Large intestine (tissue), 3 donors: ENCODE data around the gene ZBTB7B. TPM values are rescaled to one million over a fixed set of nuclear protein-coding genes. Genes with fewer than 3 reads are reported as not detected.

Experiments
- DNase-seq, 2 donors: peaks; one replicate each; pipeline versions ENCODE4 v3.0.0 to v3.0.0-alpha.2; 2013
- H3K27ac ChIP-seq: one replicate; pipeline ENCODE4 v1.5.1; 2013; ENCODE audit warnings: low read length
- H3K27me3 ChIP-seq: 2 replicates; pipeline ENCODE4 v1.6.1; 2013; ENCODE audit warnings: low read length; ENCODE audit not compliant: control insufficient read depth, insufficient read depth
- H3K36me3 ChIP-seq: 2 replicates; pipeline ENCODE4 v1.6.1; 2013; ENCODE audit warnings: low read length; ENCODE audit not compliant: control insufficient read depth, insufficient read depth
- H3K4me1 ChIP-seq: one replicate; pipeline ENCODE4 v1.6.1; 2013; ENCODE audit warnings: low read length; ENCODE audit not compliant: control insufficient read depth, insufficient read depth
- H3K4me3 ChIP-seq: one replicate; pipeline ENCODE4 v1.5.1; 2013; ENCODE audit warnings: low read length
- H3K9me3 ChIP-seq: one replicate; pipeline ENCODE4 v1.6.1; 2013; ENCODE audit warnings: mild to moderate bottlenecking, low read depth, low read length, moderate library complexity; ENCODE audit not compliant: control insufficient read depth
- WGBS: methylation state at CpG from one replicate; pipeline ENCODE4 v1.1.5; 2013; ENCODE audit warnings: low lambda C conversion rate; ENCODE audit not compliant: insufficient coverage; 5-methylcytosine and 5-hydroxymethylcytosine counted together
- polyA plus RNA-seq: library from polyadenylated mRNA; unstranded; fragments of 120-200 nt; gene quantifications from one replicate; pipeline ENCODE4 v1.2.1, GENCODE V29; 2013

Gene ZBTB7B
- polyA plus RNA-seq, 1 donor: 45.1 TPM

DNA sequence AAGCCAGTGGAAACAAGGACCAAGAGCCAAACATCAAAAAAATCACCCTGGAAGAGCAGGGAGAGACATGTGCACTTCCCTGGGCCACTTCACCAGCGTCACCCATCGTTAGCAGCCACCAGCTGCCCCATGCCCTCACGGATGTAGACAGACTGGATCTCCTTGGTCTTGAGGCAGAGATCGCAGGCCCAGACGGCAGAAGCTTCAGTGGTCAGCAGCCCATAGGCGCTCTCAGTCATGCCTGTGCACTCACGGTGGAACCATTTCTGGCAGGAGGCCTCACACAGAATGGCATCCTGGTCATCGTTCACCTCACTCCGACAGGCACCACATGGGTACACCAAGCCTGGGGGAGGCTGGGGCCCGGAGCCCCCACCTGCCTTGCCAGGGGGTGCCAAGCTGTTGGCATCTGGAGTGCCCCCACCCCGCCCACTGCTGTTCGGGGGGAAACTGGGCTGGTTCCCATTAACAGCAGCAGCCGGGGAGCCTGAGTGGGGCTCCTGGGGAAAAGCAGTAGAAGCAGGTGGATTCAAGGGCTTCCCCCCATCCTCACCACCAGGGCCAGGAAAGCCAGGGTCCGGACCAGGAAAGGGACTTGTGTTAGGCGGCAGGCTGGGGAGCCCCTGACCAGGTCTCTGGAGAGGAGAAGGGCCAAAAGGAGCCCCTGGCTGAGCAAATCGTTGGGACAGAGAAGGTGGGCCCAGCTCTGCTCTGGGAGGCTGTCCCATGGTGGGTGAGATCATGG lies 43.7 kb upstream of the ZBTB7B start:
- no peak overlapping the region for H3K4me3 ChIP-seq
- H3K36me3 ChIP-seq: peaks cover 29% of the 10 kb centered on the region
- WGBS: no CpG with 5 or more reads among the region's 16 CpGs
- H3K4me1 ChIP-seq: peaks cover 46% of the 10 kb centered on the region
- peaks cover 2% of the 10 kb centered on the region for H3K9me3 ChIP-seq
- H3K27ac ChIP-seq: no peak overlapping the region
- no peaks in the 10 kb centered on the region for H3K27me3 ChIP-seq
- DNase-seq: no peak

DNA sequence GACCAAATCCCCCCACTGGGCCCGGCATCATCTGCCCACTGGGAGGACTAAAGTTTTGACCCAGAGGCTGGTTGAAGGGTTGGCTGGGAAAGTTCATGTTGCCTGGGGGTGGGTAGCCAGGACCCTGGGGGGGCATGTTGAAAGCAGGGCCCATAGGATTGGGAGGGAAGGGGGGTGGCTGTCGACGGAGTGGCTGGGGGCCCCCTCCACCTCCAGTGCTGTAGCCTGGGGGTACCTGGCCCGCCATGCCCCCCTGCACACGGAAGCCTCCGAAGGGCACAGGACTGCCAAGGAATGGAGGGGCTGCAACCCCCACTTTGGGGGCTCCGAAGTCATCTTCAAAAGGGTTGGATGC lies 43.2 kb upstream of the ZBTB7B start:
- no CpG with 5 or more reads among the region's 7 CpGs for WGBS
- Histone ChIP-seq H3K36me3 (peaks cover 34% of the 10 kb centered on the region), H3K4me1 (peaks cover 40% of the 10 kb centered on the region), H3K9me3 (peaks cover 2% of the 10 kb centered on the region), H3K27ac (no peak overlapping the region), H3K27me3 (no peaks in the 10 kb centered on the region), H3K4me3 (no peak overlapping the region)
- no peak for DNase-seq

- WGBS: 20% methylated on average over 3 of the region's 10 CpGs
- Histone ChIP-seq H3K27ac (peak overlapping the region; percentile 96), H3K4me1 (peaks cover 29% of the 10 kb centered on the region), H3K9me3 (peaks cover 2% of the 10 kb centered on the region), H3K36me3 (peaks cover 45% of the 10 kb centered on the region), H3K27me3 (no peaks in the 10 kb centered on the region), H3K4me3 (peak overlapping the region; percentile 77)
- no peak for DNase-seq
Observed at GRCh38 chr1:154960446-154961136, 42.0 kb upstream of the ZBTB7B start.

GRCh38 chr1:154961207-154962155 lies 41.1 kb upstream of the ZBTB7B start, which contains the start of gene PYGO2:
TSS of gene PYGO2 (minus strand) at chr1:154961782. CDS start at chr1:154961576, 206 bp downstream.
- no peaks in the 10 kb centered on the region for H3K27me3 ChIP-seq
- H3K4me3 ChIP-seq: peak within 1 kb of the TSS; percentile 77
- peak within 1 kb of the TSS; percentile 96 for H3K27ac ChIP-seq
- H3K9me3 ChIP-seq: peaks cover 2% of the 10 kb centered on the region
- H3K36me3 ChIP-seq: peaks cover 54% of the 10 kb centered on the region
- WGBS: no CpG with 5 or more reads among the region's 93 CpGs
- DNase-seq: peak; percentile 74 to 94
- H3K4me1 ChIP-seq: peaks cover 25% of the 10 kb centered on the region

GRCh38 chr1:154962156-154962749 lies 40.3 kb upstream of the ZBTB7B start:
- H3K9me3 ChIP-seq: peaks cover 2% of the 10 kb centered on the region
- DNase-seq: no peak
- peaks cover 18% of the 10 kb centered on the region for H3K4me1 ChIP-seq
- peaks cover 61% of the 10 kb centered on the region for H3K36me3 ChIP-seq
- H3K27ac ChIP-seq: peak overlapping the region; percentile 96
- 7% methylated on average over 3 of the region's 25 CpGs for WGBS
- no peaks in the 10 kb centered on the region for H3K27me3 ChIP-seq
- peak overlapping the region; percentile 77 for H3K4me3 ChIP-seq

GRCh38 chr1:154962795-154963330 lies 39.7 kb upstream of the ZBTB7B start:
- no peak for DNase-seq
- Histone ChIP-seq H3K4me1 (peaks cover 16% of the 10 kb centered on the region), H3K9me3 (peaks cover 2% of the 10 kb centered on the region), H3K27me3 (no peaks in the 10 kb centered on the region), H3K4me3 (peak overlapping the region; percentile 77), H3K36me3 (peaks cover 67% of the 10 kb centered on the region), H3K27ac (peak overlapping the region; percentile 96)
- no CpG with 5 or more reads among the region's 6 CpGs for WGBS

- H3K27ac ChIP-seq: no peak overlapping the region
- WGBS: 20% methylated on average over 1 of the region's 8 CpGs
- no peak overlapping the region for H3K4me3 ChIP-seq
- H3K27me3 ChIP-seq: no peaks in the 10 kb centered on the region
- H3K4me1 ChIP-seq: peaks cover 16% of the 10 kb centered on the region
- DNase-seq: no peak
- H3K9me3 ChIP-seq: peaks cover 2% of the 10 kb centered on the region
- peaks cover 68% of the 10 kb centered on the region for H3K36me3 ChIP-seq
Observed at GRCh38 chr1:154963643-154964042, 39.0 kb upstream of the ZBTB7B start.

GRCh38 chr1:154964359-154964758 lies 38.2 kb upstream of the ZBTB7B start:
- H3K27ac ChIP-seq: no peak overlapping the region
- WGBS: 100% methylated on average over 1 of the region's 6 CpGs
- no peak overlapping the region for H3K4me3 ChIP-seq
- peaks cover 68% of the 10 kb centered on the region for H3K36me3 ChIP-seq
- no peak for DNase-seq
- H3K4me1 ChIP-seq: peaks cover 16% of the 10 kb centered on the region
- H3K27me3 ChIP-seq: no peaks in the 10 kb centered on the region
- peaks cover 2% of the 10 kb centered on the region for H3K9me3 ChIP-seq

- no peaks in the 10 kb centered on the region for H3K27me3 ChIP-seq
- H3K4me3 ChIP-seq: no peak overlapping the region
- DNase-seq: no peak
- no peak overlapping the region for H3K27ac ChIP-seq
- H3K9me3 ChIP-seq: peaks cover 2% of the 10 kb centered on the region
- H3K36me3 ChIP-seq: peaks cover 69% of the 10 kb centered on the region
- no CpG with 5 or more reads among the region's 7 CpGs for WGBS
- H3K4me1 ChIP-seq: peaks cover 23% of the 10 kb centered on the region
Observed at GRCh38 chr1:154966111-154966510, 36.5 kb upstream of the ZBTB7B start.
